SK-N-MC (cell line): ENCODE measurements around the gene BPIFB2.

Source experiments
- EZH2 ChIP-seq: fragments of 200-600 bp; sonication (generic); IDR thresholded peaks from one replicate; pipeline ENCODE4 v1.6.1; 2017; ENCODE audit warnings: antibody characterized with exemption
- FOXP2 ChIP-seq: optimal IDR thresholded peaks from 2 replicates; pipeline ENCODE3; 2011; ENCODE audit warnings: mild to moderate bottlenecking, moderate library complexity; ENCODE audit not compliant: insufficient read depth; ENCODE audit errors: extremely low read length, control extremely low read depth
- POLR2AphosphoS5 ChIP-seq: IDR thresholded peaks from 2 replicates; pipeline ENCODE4 v1.6.1; 2012; ENCODE audit warnings: mild to moderate bottlenecking, low read depth, low read length, borderline replicate concordance

DNA sequence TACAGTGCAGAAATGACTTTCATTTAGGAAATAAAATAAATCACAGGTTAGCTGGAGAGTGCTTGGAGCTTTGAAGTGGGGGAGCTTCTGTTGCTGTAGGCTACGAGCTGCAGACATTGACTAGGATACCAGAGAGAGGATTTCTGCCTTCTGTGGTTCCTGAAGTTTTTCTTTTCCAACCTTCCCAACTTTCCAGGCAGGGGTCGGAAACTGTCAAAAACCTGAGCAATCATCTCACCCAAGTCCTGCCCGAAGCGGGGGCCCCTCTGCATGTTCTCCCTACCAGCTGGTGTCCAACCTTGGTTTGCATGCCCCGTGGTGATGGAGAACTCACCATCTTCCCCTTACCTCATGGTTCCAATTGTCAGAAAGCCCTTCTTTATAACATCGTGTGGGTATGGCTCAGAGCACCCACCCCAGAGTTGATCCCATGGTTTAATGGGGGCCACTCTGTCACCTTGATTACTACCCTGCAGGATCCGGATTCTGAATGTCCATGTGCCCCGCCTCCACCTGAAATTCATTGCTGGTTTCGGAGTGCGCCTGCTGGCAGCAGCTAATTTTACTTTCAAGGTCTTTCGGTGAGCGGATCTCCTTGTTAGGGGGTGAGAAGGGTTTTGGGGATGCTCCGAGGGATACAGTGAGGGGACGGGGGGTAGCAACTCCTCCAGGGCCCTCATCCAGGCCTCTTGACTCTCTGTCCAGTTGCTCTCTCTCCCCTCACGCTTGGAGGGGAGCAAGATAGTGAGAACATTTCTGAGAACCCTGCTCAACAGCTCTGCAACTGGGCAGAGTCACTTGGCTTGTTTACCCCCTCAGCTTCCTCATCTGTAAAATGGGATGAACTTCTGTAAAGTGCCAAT lies 5.1 kb downstream of the BPIFB2 start:
- TF ChIP-seq FOXP2 (no peak), EZH2 (no peak), POLR2AphosphoS5 (no peak)
